Femur (tissue), 1 donor: ENCODE data around the gene PLP1.
"Not testable (repeated sequence)": the region's sequence is repeated elsewhere in the genome, so short reads cannot be mapped to it uniquely, and the experiment has no call there.

ENCODE experiments used
- DNase-seq: peaks from one replicate; pipeline ENCODE4 v3.0.0-alpha.2; 2017

PLP1 gene

GRCh38 chrX:103776546-103776945 lies at the start of gene PLP1:
Gene PLP1, plus strand, starts transcription at chrX:103776840. Its CDS starts 156 bp downstream, at chrX:103776996.
- peak; percentile 50 for DNase-seq

DNA sequence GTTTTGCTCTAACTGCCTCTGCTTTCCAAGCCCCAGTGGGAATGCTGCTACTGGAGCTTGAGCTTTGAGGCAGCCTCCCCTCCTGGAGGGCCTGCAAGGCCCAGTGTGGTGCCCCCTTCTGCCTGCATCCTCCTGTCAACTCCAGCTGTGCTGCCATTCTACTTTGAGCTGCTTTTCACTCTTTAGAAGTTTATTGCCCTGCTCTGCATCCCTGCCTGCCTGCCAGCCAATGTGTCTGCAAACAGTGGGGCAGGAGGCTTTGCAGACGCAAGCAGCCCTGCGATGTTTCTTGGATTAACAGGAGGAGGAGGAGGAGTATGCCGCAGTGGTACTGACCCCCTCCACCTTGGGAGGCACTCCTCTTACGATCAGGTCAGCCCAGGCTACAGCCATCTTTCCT lies 49.5 kb upstream of the PLP1 start:
- DNase-seq = no peak

DNA sequence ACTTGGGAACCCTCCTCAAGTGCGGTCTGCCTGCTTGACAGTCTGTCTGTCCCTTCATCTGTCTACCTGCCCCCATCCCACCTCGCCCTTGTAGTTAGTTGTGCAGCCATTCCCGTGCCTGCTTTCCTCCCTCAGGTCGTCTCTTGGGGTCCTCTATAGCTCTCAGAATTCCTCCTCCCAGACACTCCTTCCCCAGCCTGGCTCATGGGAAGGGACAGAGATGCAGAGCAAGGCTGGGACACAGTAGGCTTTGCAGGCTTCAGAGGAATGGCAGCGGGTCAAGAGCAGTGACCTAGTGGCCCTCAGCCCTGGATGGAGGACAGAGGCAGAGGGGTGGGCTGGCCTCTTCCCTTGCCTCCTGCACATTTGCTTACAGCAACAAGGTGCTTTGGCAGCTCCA lies 47.6 kb upstream of the PLP1 start:
- DNase-seq = no peak

DNA sequence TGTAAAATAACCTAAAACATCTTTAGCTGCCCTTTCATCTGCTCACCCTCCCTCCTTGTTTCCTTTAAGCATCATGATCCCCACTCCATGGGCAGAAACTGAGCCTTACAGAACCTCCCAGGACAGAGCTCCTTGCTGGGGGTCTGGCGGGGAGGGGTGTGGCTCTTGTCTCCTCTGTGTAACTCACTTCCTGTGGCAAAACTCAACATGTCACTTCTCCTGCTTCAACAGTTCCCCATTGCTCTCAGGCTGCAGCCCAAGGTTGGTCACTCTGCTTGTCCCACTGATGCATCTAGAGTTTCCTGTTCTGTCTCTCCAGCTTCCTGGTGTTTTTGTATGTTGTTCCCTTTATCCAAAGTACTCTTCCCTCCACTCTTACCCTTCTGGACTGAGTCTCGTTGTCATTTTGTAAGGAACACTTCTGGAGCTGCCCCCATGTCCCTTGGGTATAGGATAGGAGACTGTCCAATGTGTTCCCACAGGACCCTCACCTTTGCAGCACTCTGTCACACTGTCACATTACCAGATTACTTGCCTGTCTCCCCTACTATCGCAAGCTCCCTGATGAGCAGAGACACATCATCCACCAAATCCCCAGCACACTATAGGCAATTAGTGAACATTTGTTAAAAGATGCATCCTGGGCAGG lies 46.4 kb upstream of the PLP1 start:
- DNase-seq = no peak

- DNase-seq = peak; percentile 59
Measured at GRCh38 chrX:103730796-103731493, 45.7 kb upstream of the PLP1 start.

GRCh38 chrX:103733017-103733416 lies 43.6 kb upstream of the PLP1 start:
- no peak for DNase-seq

GRCh38 chrX:103734125-103734760 lies 42.4 kb upstream of the PLP1 start:
- no peak for DNase-seq

DNA sequence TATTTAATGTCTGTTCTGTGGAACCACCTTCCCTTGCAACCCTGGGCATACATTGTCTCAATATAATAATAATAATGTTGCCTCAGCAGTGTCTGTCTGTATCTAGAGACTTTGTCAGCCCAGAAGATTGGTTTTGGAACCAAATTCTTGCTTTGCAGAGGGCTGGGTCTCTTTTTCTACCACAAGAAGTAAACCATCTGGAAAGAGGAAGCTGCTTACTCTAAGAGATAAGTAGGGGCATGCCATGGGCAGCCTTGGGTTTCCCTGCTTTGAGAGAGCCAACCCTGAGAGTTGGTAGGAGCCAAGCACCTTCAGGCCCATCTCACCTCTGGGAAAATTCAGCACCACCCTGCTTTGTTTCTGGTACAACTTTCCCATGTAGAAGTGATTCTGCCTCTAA lies 38.9 kb upstream of the PLP1 start:
- DNase-seq = no peak

GRCh38 chrX:103739421-103739820 lies 37.2 kb upstream of the PLP1 start:
- no peak for DNase-seq

- DNase-seq = no peak
Measured at GRCh38 chrX:103741879-103742278, 34.8 kb upstream of the PLP1 start.

- DNase-seq = no peak
Measured at GRCh38 chrX:103742339-103742738, 34.3 kb upstream of the PLP1 start.

- no peak for DNase-seq
Measured at GRCh38 chrX:103747163-103747562, 29.5 kb upstream of the PLP1 start.

DNA sequence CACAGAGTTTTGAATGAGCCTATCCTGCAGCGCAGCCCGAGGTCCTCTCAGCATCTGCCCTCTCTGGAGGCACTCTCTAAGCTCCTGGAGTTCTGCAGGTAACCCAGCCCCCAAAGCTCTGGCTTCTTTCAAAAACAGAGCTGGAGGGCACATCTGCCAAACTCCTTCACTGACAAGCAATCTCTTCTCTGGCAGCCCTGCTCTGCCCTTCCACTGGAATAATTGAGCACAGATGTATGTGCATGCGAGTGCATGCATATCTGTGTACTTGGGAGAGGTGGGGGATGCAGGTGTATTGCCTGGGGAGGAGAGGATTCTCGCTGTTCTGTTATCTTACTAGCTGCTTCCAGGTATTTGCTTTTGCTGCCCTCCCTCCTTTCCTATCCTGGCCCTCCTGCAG lies 22.2 kb upstream of the PLP1 start:
- no peak for DNase-seq

DNA sequence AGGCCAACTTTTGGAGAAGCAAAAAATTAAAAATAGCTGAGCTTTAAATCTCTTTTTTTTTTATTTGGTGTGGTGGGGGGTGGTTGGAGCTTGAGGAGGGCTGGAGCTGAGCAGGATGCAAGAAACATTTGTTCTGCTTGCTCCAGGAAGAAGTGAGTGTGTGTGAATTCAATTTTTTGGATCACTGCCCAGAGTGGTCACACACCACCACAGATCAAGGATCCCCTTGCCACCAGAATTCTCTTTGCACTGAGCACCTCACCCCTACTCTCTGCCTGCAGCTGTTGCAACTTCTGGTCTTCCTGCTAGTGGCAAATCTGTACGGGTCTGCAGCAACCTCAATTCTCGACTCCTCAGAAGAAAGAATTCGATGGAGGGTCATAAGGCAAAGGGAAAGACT lies 19.9 kb upstream of the PLP1 start:
- DNase-seq = no peak

DNA sequence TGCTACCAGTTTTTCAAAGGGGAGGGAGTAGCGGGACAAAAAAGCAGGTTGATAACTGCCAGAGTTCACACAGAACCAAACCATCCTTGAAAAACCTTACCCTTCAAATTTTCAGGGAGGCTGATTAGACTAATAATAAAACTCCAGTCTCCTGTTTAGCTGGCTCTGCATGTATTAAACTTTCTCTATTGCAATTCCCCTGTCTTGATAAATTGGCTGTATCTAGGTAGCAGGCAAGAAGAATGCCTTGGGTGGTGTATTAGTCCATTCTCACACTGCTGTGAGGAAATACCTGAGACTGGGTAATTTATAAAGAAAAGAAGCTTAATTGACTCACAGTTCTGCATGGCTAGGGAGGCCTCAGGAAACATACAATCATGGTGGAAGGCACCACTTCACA lies 18.1 kb upstream of the PLP1 start:
- DNase-seq = no peak

GRCh38 chrX:103763541-103763940 lies 13.1 kb upstream of the PLP1 start:
- not testable (repeated sequence) for DNase-seq

DNA sequence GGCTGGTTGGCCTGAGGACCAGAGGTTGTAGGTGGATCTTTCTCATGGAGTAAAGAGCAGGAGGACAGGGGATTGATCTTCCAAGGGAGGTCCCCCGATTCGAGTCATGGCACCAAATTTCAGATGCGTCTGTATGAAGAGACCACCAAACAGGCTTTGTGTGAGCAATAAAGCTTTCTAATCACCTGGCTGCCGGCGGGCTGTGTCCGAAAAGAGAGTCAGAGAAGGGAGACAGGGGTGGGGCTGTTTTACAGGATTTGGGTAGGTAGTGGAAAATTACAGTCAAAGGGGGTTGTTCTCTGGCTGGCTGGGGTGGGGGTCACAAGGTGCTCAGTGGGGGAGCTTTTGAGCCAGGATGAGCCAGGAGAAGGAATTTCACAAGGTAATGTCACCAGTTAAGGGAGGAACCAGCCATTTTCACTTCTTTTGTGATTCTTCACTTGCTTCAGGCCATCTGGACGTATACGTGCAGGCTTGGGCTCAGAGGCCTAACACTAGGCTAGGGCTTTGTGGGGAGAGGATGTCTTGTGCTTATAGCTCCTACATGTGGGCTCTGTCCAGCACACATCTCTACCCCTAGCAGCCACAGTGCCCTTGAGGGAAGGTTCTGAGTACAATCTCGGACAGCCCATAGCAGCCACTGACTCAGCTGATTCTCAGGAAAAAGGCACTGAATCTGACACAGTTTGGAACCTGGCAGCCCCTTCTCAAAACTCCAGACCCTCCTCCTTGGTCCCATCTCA lies 9.7 kb upstream of the PLP1 start:
- DNase-seq = not testable (repeated sequence)

DNA sequence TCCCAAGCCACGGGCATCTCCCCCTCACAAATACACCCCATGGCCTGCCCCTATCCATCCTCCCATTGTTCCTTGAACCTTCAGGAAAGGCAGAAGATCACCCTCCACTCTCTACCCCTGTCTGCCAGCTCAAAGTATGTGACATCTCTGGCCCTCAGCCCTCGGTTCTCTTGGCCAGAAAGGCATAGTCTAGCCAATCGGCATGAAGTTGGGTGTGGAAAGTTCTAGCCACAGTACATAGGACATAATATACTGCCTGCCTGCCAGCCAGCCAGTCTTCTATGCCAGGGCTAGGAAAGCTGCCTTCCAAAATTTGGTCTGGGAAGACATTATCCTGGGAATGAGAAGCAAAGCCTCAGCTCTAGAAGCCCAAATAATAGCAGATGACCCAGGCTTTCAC lies 3.2 kb upstream of the PLP1 start:
- no peak for DNase-seq

GRCh38 chrX:103774070-103774642 lies 2.5 kb upstream of the PLP1 start:
- DNase-seq = no peak

DNA sequence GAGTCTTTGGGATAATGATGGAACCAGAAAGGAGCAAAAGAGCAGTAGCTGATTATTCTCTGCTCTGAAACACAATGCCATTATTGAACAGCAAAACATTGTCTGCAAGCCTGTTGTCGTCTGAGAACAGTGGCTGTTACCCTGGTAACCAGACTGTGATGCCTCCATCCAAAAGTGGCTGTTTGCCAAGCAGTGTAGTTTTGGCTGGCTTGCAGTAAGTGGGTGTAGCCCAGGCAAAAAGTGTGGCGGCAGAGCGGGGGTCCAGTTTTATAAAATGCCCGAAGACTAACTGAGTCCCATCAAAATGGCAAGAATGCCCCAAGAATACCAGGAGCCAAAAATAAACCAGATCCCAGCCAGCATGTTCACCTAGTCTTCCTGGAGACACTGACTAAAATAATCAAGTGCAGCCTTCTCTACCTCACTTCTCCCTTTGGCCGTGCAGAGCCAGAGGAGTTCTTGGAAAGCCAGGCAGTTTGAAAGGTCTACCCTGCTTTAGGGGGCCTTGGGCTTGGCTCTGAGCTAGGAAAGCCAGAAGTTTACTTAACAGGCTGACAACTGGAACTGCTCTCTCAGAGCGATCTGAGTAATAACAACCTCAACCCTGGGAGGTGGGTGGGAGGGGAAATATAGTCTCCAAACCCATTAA lies 2.6 kb downstream of the PLP1 start:
- peak; percentile 57 for DNase-seq

DNA sequence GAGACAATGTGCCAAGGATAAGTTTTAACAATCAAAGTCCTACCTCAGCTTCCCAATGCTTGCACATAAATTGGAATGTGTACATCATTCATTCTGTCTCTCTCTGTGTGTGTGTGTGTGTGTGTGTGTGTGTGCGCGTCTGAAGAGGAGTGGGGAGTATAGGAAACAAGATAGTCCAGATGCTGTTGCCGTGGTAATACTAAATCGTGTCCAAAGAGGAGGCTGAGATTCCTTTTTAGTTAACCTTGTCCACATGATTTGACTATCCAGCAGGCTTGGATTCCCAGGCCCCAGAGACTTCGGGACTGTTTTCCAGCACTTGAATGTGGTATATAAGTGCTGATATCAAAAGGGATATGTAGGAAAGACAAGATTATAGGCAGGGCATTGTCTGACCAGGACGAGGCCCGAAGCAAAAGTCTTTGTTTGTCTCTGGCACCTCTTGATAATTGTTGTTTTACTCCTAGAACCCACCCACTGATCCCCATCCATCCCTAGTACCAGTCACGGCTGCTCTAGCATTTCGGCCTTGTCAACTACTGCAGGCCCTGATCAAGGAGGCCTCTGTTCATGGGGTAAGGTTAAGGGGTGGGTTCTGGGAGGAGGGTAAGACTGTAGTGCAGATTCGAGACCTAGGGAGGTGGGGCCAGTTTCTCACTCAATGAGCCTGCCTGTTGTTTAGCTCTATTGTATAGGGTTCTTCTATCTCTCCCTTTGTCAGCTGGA lies 3.9 kb downstream of the PLP1 start:
- DNase-seq = no peak

- DNase-seq = no peak
Measured at GRCh38 chrX:103781062-103781402, 4.4 kb downstream of the PLP1 start.
